Measurements from ENCODE around the gene ZNF699. TPM values are rescaled to one million over a fixed set of nuclear protein-coding genes. Genes with fewer than 3 reads are reported as not detected.

ZNF699 gene
- total RNA-seq, 1 donor from 2014 or later, result 3.0 TPM

DNA sequence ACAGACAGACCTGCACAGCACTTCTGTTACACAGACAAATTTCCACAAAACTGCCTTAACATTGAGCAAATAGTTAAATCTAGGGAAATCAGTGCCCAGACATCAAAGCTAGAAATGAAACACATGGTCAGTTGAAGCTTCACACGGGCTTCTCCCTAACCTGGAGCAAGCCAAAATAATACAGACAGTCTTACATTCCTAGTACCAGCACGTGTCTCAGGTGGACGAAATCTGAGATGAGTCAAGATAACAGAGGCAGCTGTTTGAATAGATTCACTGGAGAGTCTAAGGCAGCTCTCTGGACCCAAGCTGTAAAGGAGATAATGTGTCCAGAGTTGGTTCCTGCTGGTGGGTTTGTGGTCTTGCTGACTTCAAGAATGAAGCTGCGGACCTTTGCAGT is 4.1 kb upstream of the ZNF699 start:
- no peaks in the 10 kb centered on the region for H3K27me3 ChIP-seq (ENCODE audit: insufficient read depth, low read length)
- Mint-ChIP-seq H3K9me3 (ENCODE audit: unreplicated experiment) (peaks cover 32% of the 10 kb centered on the region), H3K27ac (ENCODE audit: unreplicated experiment) (no peak overlapping the region), H3K36me3 (ENCODE audit: low read depth, unreplicated experiment) (no peaks in the 10 kb centered on the region), H3K4me1 (ENCODE audit: low read depth, unreplicated experiment) (no peaks in the 10 kb centered on the region), H3K27me3 (ENCODE audit: low read depth, unreplicated experiment) (no peaks in the 10 kb centered on the region), H3K4me3 (ENCODE audit: unreplicated experiment) (no peak overlapping the region)
- no peak for DNase-seq (ENCODE audit: low read depth)
- no peaks in the 10 kb centered on the region for H3K36me3 ChIP-seq (ENCODE audit: insufficient read depth, low read length)
- no peak overlapping the region for H2AFZ ChIP-seq (ENCODE audit: low read depth, low read length)
- no peak overlapping the region for H3K4me2 ChIP-seq (ENCODE audit: low read length)
- no peak for FAIRE-seq
- TF ChIP-seq, protein P1, sequence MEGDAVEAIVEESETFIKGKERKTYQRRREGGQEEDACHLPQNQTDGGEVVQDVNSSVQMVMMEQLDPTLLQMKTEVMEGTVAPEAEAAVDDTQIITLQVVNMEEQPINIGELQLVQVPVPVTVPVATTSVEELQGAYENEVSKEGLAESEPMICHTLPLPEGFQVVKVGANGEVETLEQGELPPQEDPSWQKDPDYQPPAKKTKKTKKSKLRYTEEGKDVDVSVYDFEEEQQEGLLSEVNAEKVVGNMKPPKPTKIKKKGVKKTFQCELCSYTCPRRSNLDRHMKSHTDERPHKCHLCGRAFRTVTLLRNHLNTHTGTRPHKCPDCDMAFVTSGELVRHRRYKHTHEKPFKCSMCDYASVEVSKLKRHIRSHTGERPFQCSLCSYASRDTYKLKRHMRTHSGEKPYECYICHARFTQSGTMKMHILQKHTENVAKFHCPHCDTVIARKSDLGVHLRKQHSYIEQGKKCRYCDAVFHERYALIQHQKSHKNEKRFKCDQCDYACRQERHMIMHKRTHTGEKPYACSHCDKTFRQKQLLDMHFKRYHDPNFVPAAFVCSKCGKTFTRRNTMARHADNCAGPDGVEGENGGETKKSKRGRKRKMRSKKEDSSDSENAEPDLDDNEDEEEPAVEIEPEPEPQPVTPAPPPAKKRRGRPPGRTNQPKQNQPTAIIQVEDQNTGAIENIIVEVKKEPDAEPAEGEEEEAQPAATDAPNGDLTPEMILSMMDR (IDR thresholded peaks at IDR 0.05; ENCODE audit: insufficient read depth, low read depth, low read length), result no peak
- no peak for TF ChIP-seq EZH2 (IDR thresholded peaks at IDR 0.05; ENCODE audit: insufficient read depth, low read length)
- peaks cover 6% of the 10 kb centered on the region for H3K79me2 ChIP-seq (ENCODE audit: insufficient read depth, low read length)
- H3K9ac ChIP-seq (ENCODE audit: low read length), result no peak overlapping the region
- H3K4me3 ChIP-seq (ENCODE audit: insufficient read depth, low read depth, low read length), result no peak overlapping the region
- H3K4me1 ChIP-seq (ENCODE audit: insufficient read depth, low read length), result no peaks in the 10 kb centered on the region
- no peaks in the 10 kb centered on the region for H4K20me1 ChIP-seq (ENCODE audit: insufficient read depth, low read length)
- no peak overlapping the region for H3K27ac ChIP-seq (ENCODE audit: low read depth, low read length)
- peaks cover 12% of the 10 kb centered on the region for H3K9me3 ChIP-seq (ENCODE audit: insufficient read depth, low read depth, low read length)

DNA sequence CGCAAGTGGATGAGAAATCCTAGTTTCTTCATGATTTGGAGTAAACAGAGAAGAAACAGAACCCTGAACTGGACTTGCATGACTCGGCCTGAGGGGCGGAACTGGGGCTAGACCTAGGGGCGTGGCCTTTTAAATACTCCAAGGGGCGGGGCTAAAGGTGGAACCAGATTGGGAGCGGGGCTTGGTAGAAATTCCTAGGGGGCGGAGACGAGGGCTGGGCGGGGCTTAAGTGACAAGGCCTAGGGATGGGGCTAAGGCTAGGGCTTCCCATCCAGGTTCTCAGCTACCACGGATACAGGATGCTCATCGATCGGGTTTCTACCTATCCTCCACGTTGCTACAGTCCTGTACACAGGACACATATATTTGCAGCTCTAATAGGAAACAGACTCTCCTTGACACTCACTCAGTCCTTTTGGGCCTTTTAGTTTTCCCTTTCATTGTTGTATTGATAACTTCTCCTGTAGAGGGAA is 372 bp upstream of the ZNF699 start:
- H3K36me3 ChIP-seq (ENCODE audit: insufficient read depth, low read length), result peaks cover 4% of the 10 kb centered on the region
- H2AFZ ChIP-seq (ENCODE audit: low read depth, low read length), result peak overlapping the region; percentile 97
- H3K27ac ChIP-seq (ENCODE audit: low read depth, low read length), result peak overlapping the region; percentile 88
- DNase-seq (ENCODE audit: low read depth) (no peak), FAIRE-seq (no peak)
- peak overlapping the region; percentile 92 for H3K4me3 Mint-ChIP-seq (ENCODE audit: unreplicated experiment)
- TF ChIP-seq EZH2 (IDR thresholded peaks at IDR 0.05; ENCODE audit: insufficient read depth, low read length), result no peak
- TF ChIP-seq, protein P1 (IDR thresholded peaks at IDR 0.05; ENCODE audit: insufficient read depth, low read depth, low read length), result no peak
- peaks cover 2% of the 10 kb centered on the region for H3K36me3 Mint-ChIP-seq (ENCODE audit: low read depth, unreplicated experiment)
- H3K9me3 ChIP-seq (ENCODE audit: insufficient read depth, low read depth, low read length), result peaks cover 8% of the 10 kb centered on the region
- H3K9ac ChIP-seq (ENCODE audit: low read length), result peak overlapping the region; percentile 94
- peaks cover 29% of the 10 kb centered on the region for H3K79me2 ChIP-seq (ENCODE audit: insufficient read depth, low read length)
- no peaks in the 10 kb centered on the region for H3K27me3 ChIP-seq (ENCODE audit: insufficient read depth, low read length)
- H3K27me3 Mint-ChIP-seq (ENCODE audit: low read depth, unreplicated experiment), result no peaks in the 10 kb centered on the region
- no peaks in the 10 kb centered on the region for H3K4me1 Mint-ChIP-seq (ENCODE audit: low read depth, unreplicated experiment)
- H3K9me3 Mint-ChIP-seq (ENCODE audit: unreplicated experiment), result peaks cover 29% of the 10 kb centered on the region
- H4K20me1 ChIP-seq (ENCODE audit: insufficient read depth, low read length), result no peaks in the 10 kb centered on the region
- H3K27ac Mint-ChIP-seq (ENCODE audit: unreplicated experiment), result peak overlapping the region; percentile 58
- H3K4me3 ChIP-seq (ENCODE audit: insufficient read depth, low read depth, low read length), result peak overlapping the region; percentile 96
- peak overlapping the region; percentile 87 for H3K4me2 ChIP-seq (ENCODE audit: low read length)
- peaks cover 2% of the 10 kb centered on the region for H3K4me1 ChIP-seq (ENCODE audit: insufficient read depth, low read length)

DNA sequence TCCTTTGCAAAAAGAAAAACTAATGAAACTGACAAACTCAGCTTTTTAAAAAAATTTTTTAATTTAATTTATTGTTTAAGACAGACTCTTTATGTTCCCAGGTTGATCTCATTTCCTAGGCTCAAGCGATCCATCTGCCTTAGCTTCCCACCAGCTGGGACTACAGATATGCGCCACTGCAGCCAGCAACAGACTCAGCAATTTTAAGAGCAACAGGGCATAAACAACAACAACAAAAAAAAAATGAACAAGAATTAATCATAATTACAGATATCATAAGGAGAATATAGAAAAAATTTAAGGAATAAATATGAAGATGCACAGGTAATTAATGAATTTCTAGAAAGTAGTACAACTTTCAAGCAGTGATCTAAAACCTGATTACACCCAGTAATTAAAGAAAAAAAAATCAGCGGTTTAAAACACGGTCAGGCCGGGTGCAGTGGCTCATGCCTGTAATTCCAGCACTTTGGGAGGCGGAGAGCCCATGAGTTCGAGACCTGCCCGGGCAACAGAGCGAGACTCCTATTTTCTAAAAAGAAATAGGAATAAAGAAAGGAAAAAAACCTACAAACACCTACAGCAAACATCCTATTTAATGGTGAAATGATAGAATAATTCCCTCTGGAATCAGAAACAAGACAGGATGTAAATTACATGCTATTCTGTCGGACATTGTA is 1.4 kb downstream of the ZNF699 start:
- no peaks in the 10 kb centered on the region for H3K27me3 ChIP-seq (ENCODE audit: insufficient read depth, low read length)
- H3K4me1 ChIP-seq (ENCODE audit: insufficient read depth, low read length), result peaks cover 2% of the 10 kb centered on the region
- no peaks in the 10 kb centered on the region for H4K20me1 ChIP-seq (ENCODE audit: insufficient read depth, low read length)
- Mint-ChIP-seq H3K27ac (ENCODE audit: unreplicated experiment) (no peak overlapping the region), H3K36me3 (ENCODE audit: low read depth, unreplicated experiment) (peaks cover 5% of the 10 kb centered on the region), H3K4me1 (ENCODE audit: low read depth, unreplicated experiment) (no peaks in the 10 kb centered on the region), H3K9me3 (ENCODE audit: unreplicated experiment) (peaks cover 27% of the 10 kb centered on the region), H3K27me3 (ENCODE audit: low read depth, unreplicated experiment) (no peaks in the 10 kb centered on the region), H3K4me3 (ENCODE audit: unreplicated experiment) (peak overlapping the region; percentile 92)
- H3K36me3 ChIP-seq (ENCODE audit: insufficient read depth, low read length), result peaks cover 12% of the 10 kb centered on the region
- H3K9ac ChIP-seq (ENCODE audit: low read length), result peak overlapping the region; percentile 94
- peak overlapping the region; percentile 96 for H3K4me3 ChIP-seq (ENCODE audit: insufficient read depth, low read depth, low read length)
- TF ChIP-seq, protein P1 (IDR thresholded peaks at IDR 0.05; ENCODE audit: insufficient read depth, low read depth, low read length), result no peak
- TF ChIP-seq EZH2 (IDR thresholded peaks at IDR 0.05; ENCODE audit: insufficient read depth, low read length), result no peak
- peaks cover 9% of the 10 kb centered on the region for H3K9me3 ChIP-seq (ENCODE audit: insufficient read depth, low read depth, low read length)
- peak overlapping the region; percentile 18 for H3K27ac ChIP-seq (ENCODE audit: low read depth, low read length)
- DNase-seq (ENCODE audit: low read depth) (peak; percentile 28), FAIRE-seq (no peak)
- peaks cover 42% of the 10 kb centered on the region for H3K79me2 ChIP-seq (ENCODE audit: insufficient read depth, low read length)
- peak overlapping the region; percentile 87 for H3K4me2 ChIP-seq (ENCODE audit: low read length)
- no peak overlapping the region for H2AFZ ChIP-seq (ENCODE audit: low read depth, low read length)

All from astrocyte (in vitro differentiated cells and primary cell).